ENCODE results near the gene TRAF7.

Gene TRAF7

GRCh38 chr16:2147981-2148671 lies 7.5 kb upstream of the TRAF7 start, which contains the start of gene RAB26:
TSS of gene RAB26 (plus strand) at chr16:2148625. CDS start at chr16:2148784, 159 bp downstream.
- no peak for DNase-seq (ENCODE audit: low read depth)

- DNase-seq (ENCODE audit: low read depth) = no peak
These were observed 6.6 kb upstream of the TRAF7 start for GRCh38 chr16:2148714-2149629.

- no peak for DNase-seq (ENCODE audit: low read depth)
These were observed 5.8 kb upstream of the TRAF7 start for GRCh38 chr16:2149630-2150417.

- no peak for DNase-seq (ENCODE audit: low read depth)
These were observed 5.0 kb upstream of the TRAF7 start for GRCh38 chr16:2150418-2151187.

GRCh38 chr16:2151188-2152091 lies 4.1 kb upstream of the TRAF7 start:
- no peak for DNase-seq (ENCODE audit: low read depth)

GRCh38 chr16:2152695-2153506 lies 2.7 kb upstream of the TRAF7 start:
- DNase-seq (ENCODE audit: low read depth) = no peak

- no peak for DNase-seq (ENCODE audit: low read depth)
These were observed 970 bp upstream of the TRAF7 start for GRCh38 chr16:2154533-2155090.

- DNase-seq (ENCODE audit: low read depth) = no peak
These were observed 631 bp downstream of the TRAF7 start for GRCh38 chr16:2155977-2156848.

GRCh38 chr16:2156849-2157224 lies 1.3 kb downstream of the TRAF7 start:
- DNase-seq (ENCODE audit: low read depth) = no peak

- DNase-seq (ENCODE audit: low read depth) = no peak
These were observed 2.1 kb downstream of the TRAF7 start for GRCh38 chr16:2157480-2158261.

- DNase-seq (ENCODE audit: low read depth) = no peak
These were observed 2.7 kb downstream of the TRAF7 start for GRCh38 chr16:2158262-2158638.

- DNase-seq (ENCODE audit: low read depth) = no peak
These were observed 3.7 kb downstream of the TRAF7 start for GRCh38 chr16:2159175-2159838.

- no peak for DNase-seq (ENCODE audit: low read depth)
These were observed 5.5 kb downstream of the TRAF7 start for GRCh38 chr16:2160915-2161551.

GRCh38 chr16:2161911-2162310 lies 6.3 kb downstream of the TRAF7 start:
- DNase-seq (ENCODE audit: low read depth) = no peak

GRCh38 chr16:2162676-2163118 lies 7.1 kb downstream of the TRAF7 start:
- no peak for DNase-seq (ENCODE audit: low read depth)

- no peak for DNase-seq (ENCODE audit: low read depth)
These were observed 7.8 kb downstream of the TRAF7 start for GRCh38 chr16:2163211-2163881.
